Epidermal melanocyte (primary cell): ENCODE measurements around the gene ENDOV.

Experiments
- DNase-seq: peaks from one replicate; pipeline ENCODE4 v3.0.0; 2011; ENCODE audit warnings: low spot score; ENCODE audit not compliant: insufficient read length

Gene ENDOV

GRCh38 chr17:80415626-80416137 lies 715 bp downstream of the ENDOV start:
- DNase-seq: no peak

GRCh38 chr17:80416260-80416939 lies 1.4 kb downstream of the ENDOV start:
- DNase-seq: no peak

- no peak for DNase-seq
Measured at GRCh38 chr17:80416940-80417293, 1.9 kb downstream of the ENDOV start.

GRCh38 chr17:80418589-80418988 lies 3.6 kb downstream of the ENDOV start:
- no peak for DNase-seq

GRCh38 chr17:80419255-80419654 lies 4.3 kb downstream of the ENDOV start:
- no peak for DNase-seq

GRCh38 chr17:80421381-80422090 lies 6.6 kb downstream of the ENDOV start:
- peak; percentile 9 for DNase-seq

GRCh38 chr17:80422276-80422675 lies 7.3 kb downstream of the ENDOV start:
- DNase-seq: no peak

GRCh38 chr17:80422981-80423380 lies 8.0 kb downstream of the ENDOV start:
- no peak for DNase-seq

- DNase-seq: no peak
Measured at GRCh38 chr17:80423536-80424225, 8.7 kb downstream of the ENDOV start.

GRCh38 chr17:80424261-80424660 lies 9.3 kb downstream of the ENDOV start:
- peak; percentile 8 for DNase-seq

- DNase-seq: peak; percentile 3
Measured at GRCh38 chr17:80424878-80425765, 10.2 kb downstream of the ENDOV start.

GRCh38 chr17:80425835-80426426 lies 11.0 kb downstream of the ENDOV start:
- DNase-seq: peak; percentile 16

- DNase-seq: peak; percentile 92
Measured at GRCh38 chr17:80426671-80427326, 11.8 kb downstream of the ENDOV start.

GRCh38 chr17:80427366-80428282 lies 12.7 kb downstream of the ENDOV start:
- no peak for DNase-seq

GRCh38 chr17:80428363-80428762 lies 13.4 kb downstream of the ENDOV start:
- no peak for DNase-seq

GRCh38 chr17:80428796-80429195 lies 13.8 kb downstream of the ENDOV start:
- no peak for DNase-seq

GRCh38 chr17:80429356-80430275 lies 14.6 kb downstream of the ENDOV start:
- DNase-seq: no peak
